Colonic mucosa (tissue), 4 donors: ENCODE results near the gene TNIK. TPM values are rescaled to one million over a fixed set of nuclear protein-coding genes. Genes with fewer than 3 reads are reported as not detected.

Experiments
- DNase-seq: peaks from one replicate; pipeline ENCODE4 v3.0.0-alpha.2; 2020
- H3K27ac ChIP-seq: fragments of 200-600 bp; one replicate; pipeline ENCODE4 v1.8.0; 2021
- H3K27me3 ChIP-seq: fragments of 200-600 bp; one replicate; pipeline ENCODE4 v1.8.0; 2021
- H3K36me3 ChIP-seq: fragments of 200-600 bp; one replicate; pipeline ENCODE4 v1.8.0; 2021
- H3K4me1 ChIP-seq: fragments of 200-600 bp; one replicate; pipeline ENCODE4 v1.8.0; 2021; ENCODE audit warnings: mild to moderate bottlenecking
- H3K4me3 ChIP-seq: fragments of 200-600 bp; one replicate; pipeline ENCODE4 v1.8.0; 2021
- H3K9ac ChIP-seq, 2 donors: one replicate each; pipeline ENCODE4 v1.7.0; 2013; ENCODE audit warnings: control low read depth in 2 of 2, low read depth in 2 of 2, low read length in 2 of 2
- H3K9me3 ChIP-seq: fragments of 200-600 bp; one replicate; pipeline ENCODE4 v1.8.0; 2021
- intact Hi-C: fragments of 100-400 bp; cut with DNase I; formaldehyde crosslinking; loops from one replicate; pipeline ENCODE4 v1.14.1; 2022
- total RNA-seq, 2 donors: library from RNA; stranded (reverse); fragmentation: NEBNext Ultra II Directional in 1 of 2; extraction: Animal tissue kit (Norgen Biotek cat#: 25700) in 1 of 2; gene quantifications; one replicate each; pipeline ENCODE4 v1.2.1, GENCODE V29; 2021
- TF ChIP-seq, protein P1 (sequence below): fragments of 200-600 bp; IDR thresholded peaks from one replicate; pipeline ENCODE4 v1.8.0; 2022; ENCODE audit warnings: antibody characterized with exemption, mild to moderate bottlenecking
- donor health status: healthy.
- donor health status: DM: no; HTN: no; CAD: no.
- donor health status: DM: no; HTN: no; CAD: no.

Gene TNIK
- total RNA-seq, 2 donors from 2014 or later, result 19.9 to 30.9 TPM

- H3K9ac ChIP-seq, result no peak overlapping the region
- H3K36me3 ChIP-seq, result no peaks in the 10 kb centered on the region
- H3K27me3 ChIP-seq, result no peaks in the 10 kb centered on the region
- DNase-seq, result no peak
- no peak overlapping the region for H3K27ac ChIP-seq
- no peaks in the 10 kb centered on the region for H3K9me3 ChIP-seq
- TF ChIP-seq, protein P1, sequence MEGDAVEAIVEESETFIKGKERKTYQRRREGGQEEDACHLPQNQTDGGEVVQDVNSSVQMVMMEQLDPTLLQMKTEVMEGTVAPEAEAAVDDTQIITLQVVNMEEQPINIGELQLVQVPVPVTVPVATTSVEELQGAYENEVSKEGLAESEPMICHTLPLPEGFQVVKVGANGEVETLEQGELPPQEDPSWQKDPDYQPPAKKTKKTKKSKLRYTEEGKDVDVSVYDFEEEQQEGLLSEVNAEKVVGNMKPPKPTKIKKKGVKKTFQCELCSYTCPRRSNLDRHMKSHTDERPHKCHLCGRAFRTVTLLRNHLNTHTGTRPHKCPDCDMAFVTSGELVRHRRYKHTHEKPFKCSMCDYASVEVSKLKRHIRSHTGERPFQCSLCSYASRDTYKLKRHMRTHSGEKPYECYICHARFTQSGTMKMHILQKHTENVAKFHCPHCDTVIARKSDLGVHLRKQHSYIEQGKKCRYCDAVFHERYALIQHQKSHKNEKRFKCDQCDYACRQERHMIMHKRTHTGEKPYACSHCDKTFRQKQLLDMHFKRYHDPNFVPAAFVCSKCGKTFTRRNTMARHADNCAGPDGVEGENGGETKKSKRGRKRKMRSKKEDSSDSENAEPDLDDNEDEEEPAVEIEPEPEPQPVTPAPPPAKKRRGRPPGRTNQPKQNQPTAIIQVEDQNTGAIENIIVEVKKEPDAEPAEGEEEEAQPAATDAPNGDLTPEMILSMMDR, result no peak
- H3K4me3 ChIP-seq, result no peak overlapping the region
- no peaks in the 10 kb centered on the region for H3K4me1 ChIP-seq
- intact Hi-C loops, result no loop called here
These were observed 326.9 kb downstream of the TNIK start for GRCh38 chr3:171133337-171133736.

DNA sequence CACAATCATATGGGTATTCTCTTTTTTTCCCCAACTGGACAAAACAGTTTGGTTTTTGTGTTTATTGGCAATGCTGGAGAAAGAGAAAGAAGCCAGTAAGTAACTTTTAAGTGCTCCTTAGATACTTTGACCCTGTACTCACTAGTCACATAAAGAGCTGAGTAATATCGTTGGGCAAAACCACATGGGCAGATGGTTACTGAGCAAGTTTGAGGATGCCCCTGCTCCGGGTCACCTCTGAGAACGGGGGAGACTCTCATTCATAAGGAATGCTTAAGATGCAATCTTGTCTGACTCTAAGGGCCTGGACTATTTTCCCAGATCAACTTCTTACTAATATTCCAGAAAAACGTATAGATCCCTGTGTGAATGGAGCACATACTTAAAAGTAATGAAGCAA is 327.3 kb downstream of the TNIK start:
- intact Hi-C loops, result no loop called here
- Histone ChIP-seq H3K4me1 (no peaks in the 10 kb centered on the region), H3K4me3 (no peak overlapping the region), H3K27ac (no peak overlapping the region), H3K9ac (no peak overlapping the region), H3K27me3 (no peaks in the 10 kb centered on the region), H3K9me3 (no peaks in the 10 kb centered on the region), H3K36me3 (no peaks in the 10 kb centered on the region)
- TF ChIP-seq, protein P1, result no peak
- DNase-seq, result no peak

- no peak for DNase-seq
These were observed 330.4 kb downstream of the TNIK start for GRCh38 chr3:171129827-171130226.

DNA sequence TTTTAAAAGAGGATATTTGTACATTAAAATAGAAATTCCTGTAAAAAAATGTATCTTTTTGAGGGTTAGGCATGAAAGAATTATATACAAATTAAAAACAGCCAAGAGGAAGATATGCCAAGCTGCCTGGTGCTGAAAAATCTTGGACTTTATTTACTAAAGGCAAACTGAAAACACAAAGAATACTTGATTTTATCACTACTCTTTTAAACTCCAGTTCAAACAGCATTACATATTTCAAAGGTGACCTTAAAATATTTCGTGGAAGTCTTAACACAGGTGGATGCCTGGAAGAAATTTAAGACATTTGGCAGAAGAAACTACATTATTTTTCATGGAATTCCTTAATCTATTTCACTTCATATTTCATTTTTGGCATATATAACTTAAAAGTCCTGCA is 332.6 kb downstream of the TNIK start:
- no peak overlapping the region for H3K9ac ChIP-seq
- no peaks in the 10 kb centered on the region for H3K9me3 ChIP-seq
- H3K4me1 ChIP-seq, result no peaks in the 10 kb centered on the region
- DNase-seq, result no peak
- H3K27me3 ChIP-seq, result no peaks in the 10 kb centered on the region
- intact Hi-C loops, result no loop called here
- TF ChIP-seq, protein P1, result no peak
- no peak overlapping the region for H3K4me3 ChIP-seq
- no peaks in the 10 kb centered on the region for H3K36me3 ChIP-seq
- no peak overlapping the region for H3K27ac ChIP-seq

More at GRCh38 chr3:171129827-171130226, 330.4 kb downstream of the TNIK start:
- H3K36me3 ChIP-seq, result no peaks in the 10 kb centered on the region
- H3K4me1 ChIP-seq, result no peaks in the 10 kb centered on the region
- intact Hi-C loops, result no loop called here
- no peak overlapping the region for H3K4me3 ChIP-seq
- no peak overlapping the region for H3K9ac ChIP-seq
- no peaks in the 10 kb centered on the region for H3K27me3 ChIP-seq
- TF ChIP-seq, protein P1, result no peak
- no peaks in the 10 kb centered on the region for H3K9me3 ChIP-seq
- H3K27ac ChIP-seq, result no peak overlapping the region

DNA sequence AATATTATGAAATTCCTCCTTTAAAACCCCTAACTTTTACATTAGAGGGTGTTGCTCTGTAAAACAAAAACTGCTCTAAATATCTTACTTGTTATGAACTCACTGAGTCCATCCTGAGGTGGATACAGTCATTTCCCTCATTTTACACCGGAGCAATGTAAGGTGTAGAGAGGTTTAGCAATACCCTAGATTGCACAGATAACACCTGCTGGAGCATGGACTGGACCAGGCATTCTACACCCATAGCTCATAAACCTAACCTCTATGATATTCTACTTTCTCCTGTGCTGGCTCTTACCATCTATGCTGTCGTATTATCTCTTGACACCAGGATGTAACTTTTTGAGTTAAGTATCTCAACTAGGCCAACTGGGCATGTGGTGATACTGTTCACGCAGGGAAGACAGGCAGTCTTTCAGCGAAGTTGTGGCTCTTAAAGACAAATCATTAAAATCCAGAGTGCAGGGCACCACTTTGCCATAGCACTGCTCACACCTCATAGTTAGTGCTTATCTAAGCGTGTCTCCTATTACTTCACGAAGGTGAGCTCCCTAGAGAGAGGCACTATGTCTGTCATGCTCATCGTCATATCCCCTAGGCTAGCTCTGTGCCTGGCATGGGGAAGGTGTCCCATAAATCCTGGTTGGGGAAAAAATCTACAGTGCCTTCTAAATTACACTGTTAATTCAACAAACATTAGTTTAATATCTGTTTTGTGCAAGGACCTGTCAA is 333.6 kb downstream of the TNIK start:
- H3K4me3 ChIP-seq, result no peak overlapping the region
- DNase-seq, result no peak
- no peaks in the 10 kb centered on the region for H3K4me1 ChIP-seq
- H3K9ac ChIP-seq, result no peak overlapping the region
- no peaks in the 10 kb centered on the region for H3K27me3 ChIP-seq
- H3K27ac ChIP-seq, result no peak overlapping the region
- TF ChIP-seq, protein P1, result no peak
- intact Hi-C loops, result no loop called here
- no peaks in the 10 kb centered on the region for H3K9me3 ChIP-seq
- H3K36me3 ChIP-seq, result no peaks in the 10 kb centered on the region
